Dedifferentiated amniotic fluid mesenchymal stem cell (primary cell): ENCODE measurements around the gene DMAC2.
"Not testable (repeated sequence)": the region's sequence is repeated elsewhere in the genome, so short reads cannot be mapped to it uniquely, and the experiment has no call there.

Experiments
- DNase-seq: peaks from one replicate; pipeline ENCODE4 v3.0.0-alpha.2; 2016; ENCODE audit errors: extremely low spot score

Gene DMAC2

DNA sequence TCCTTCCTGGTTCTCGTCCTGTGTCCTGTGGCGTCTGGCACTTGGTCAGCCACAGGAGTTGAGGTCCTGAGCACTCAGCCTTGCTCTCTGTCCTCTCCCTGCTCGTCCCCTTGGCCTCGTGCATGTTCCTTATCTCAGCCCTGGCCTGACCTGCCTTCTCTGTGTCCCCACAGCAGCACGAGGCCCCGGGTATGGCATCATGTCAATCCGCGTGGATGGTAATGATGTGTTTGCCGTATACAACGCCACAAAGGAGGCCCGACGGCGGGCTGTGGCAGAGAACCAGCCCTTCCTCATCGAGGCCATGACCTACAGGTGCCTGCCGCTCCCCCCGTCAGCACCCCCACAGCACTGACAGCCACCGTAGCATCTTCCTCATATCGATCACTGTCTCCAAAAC is 17.3 kb downstream of the DMAC2 start:
- DNase-seq: no peak

DNA sequence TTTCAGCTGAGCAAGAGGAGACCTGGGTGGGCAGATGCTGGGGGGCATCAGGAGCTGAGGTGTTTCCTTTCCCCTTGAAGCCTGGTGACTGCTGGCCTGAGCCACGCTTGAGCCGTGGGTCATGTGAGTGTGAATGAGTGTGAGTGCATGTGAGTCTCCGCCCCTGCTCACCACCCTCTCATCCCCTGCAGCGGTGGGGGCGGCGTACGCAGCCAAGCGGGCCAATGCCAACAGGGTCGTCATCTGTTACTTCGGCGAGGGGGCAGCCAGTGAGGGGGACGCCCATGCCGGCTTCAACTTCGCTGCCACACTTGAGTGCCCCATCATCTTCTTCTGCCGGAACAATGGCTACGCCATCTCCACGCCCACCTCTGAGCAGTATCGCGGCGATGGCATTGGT is 17.7 kb downstream of the DMAC2 start:
- no peak for DNase-seq

DNA sequence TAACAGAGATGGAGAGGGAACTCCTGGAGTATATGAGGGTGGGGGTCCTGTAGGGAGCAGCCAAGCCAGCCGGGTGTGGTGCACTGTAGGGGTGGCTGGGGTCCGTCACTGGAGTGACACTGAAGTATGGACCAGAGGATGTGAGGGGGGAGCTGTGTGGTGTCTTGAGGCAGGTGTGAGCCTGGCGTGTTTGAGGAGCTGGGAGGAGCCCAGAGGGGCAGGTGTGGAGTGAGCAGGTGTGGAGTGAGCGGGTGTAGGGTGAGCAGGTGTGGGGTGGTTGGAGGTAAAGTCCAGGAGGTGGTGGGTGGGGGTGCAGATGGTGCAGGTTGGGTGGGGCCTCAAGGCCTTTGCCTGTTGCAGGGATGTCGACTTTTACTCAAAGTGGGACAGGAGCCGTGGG is 18.4 kb downstream of the DMAC2 start:
- DNase-seq: no peak

DNA sequence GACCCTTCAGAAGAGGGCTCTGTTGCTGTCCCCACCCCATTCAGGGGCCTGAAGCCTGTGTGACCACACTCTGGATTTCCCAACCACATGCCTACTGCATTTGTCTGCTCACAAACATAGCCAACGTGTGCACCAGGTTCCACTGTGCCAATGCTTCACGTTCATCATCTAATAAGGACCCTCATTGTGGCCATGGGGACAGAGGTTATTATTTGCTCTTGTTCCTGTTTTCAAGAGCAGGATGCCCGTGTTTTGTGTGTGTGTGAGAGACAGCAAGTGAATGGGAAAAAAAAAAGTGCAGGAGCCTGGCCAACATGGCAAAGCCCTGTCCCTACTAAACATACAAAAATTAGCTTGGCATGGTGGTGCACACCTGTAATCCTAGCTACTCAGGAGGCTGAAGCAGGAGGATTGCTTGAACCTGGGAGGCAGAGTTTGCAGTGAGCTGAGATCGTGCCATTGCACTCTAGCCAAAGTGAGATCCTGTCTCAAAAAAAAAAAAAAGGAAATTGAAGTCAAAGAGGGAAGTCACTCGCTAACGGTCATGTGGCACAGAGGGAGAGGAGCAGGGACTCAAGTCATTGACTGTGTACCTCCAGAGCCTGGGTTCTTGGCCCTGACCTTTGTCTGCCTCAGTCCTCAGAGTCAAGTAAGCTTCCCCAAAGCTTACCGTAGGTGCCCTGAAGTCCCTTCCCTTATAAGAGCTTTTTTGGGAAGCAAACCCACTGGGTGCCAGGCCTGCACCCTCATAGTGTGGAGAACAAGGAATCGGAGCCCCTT is 19.4 kb downstream of the DMAC2 start:
- no peak for DNase-seq

DNA sequence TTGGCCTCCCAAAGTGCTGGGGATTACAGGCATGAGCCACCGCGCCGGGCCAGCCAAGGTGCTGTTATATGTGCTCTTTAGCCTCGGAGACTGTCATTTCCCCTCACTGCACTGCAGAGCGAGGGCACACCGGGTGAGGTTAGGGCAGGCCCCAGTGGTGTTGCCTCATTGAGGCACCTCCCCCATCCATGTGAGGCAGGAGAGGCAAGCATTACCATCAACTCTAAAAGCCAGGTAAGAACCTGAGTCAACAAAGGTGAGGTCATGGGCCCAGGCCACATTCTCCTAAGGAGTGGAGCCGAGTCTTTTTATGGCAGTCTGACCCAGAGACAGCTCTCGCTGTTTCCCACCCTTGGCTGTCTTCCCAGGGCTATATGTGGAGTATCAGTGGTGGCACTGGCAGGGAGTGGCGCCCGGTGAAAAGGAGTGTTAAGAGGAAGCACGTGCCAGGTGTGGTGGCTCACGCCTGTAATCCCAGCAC is 23.5 kb downstream of the DMAC2 start:
- no peak for DNase-seq

DNA sequence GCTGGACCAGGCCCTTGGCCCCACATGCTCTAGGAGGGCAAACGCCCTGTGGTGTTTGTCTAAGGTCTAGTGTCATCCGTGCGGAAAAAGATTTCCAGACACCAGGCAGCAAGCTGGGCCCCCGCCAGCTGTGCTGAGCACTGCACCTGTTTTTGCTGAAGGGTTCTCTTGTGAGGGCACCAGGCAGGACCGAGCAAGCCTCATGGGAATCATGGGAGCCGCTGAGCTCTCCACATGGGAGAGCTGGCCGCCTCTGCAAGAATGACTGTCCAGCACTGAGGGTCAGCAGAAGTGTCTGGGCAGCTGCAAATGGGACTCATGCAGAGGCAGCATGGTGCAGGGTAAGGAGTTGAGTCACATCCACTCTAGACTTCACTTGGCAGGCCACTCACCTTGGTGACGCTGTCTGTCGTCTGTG is 24.5 kb downstream of the DMAC2 start:
- DNase-seq: no peak

DNA sequence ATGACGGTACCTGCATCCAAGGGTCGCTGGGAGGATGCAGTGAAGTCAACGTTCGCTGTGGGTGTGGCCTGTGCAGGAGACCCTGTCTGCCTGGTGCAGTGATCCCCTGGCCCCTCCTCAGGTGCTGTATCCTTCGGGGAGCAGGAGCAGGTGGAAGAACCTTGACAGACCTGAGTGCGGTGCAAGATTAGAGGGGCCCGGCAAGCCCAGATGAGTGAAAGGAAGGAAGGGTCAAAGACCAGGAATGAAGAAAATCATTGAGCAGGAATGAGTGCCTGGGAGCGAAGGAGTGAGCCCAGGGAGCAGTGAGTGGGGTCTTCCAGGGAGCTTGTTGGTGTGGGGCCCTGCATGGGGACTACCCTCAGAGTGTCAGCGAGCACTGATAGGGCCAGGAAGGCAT is 25.3 kb downstream of the DMAC2 start:
- no peak for DNase-seq

DNA sequence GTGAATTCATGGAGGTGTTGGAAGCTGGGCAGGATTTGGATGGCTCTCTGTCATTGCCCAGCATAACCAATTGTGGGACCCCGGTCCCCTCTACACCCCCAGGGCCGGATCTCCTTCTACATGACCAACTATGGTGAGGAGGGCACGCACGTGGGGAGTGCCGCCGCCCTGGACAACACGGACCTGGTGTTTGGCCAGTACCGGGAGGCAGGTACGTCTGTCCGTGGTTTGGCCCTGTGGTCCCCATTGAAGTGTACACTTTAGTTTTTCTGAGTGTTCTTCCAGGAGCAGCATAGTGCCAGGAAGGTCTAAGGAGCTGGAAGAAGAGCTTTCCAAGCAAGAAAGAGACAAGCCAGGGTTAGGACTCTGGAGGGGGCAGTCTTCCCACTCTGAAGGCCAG is 25.8 kb downstream of the DMAC2 start:
- no peak for DNase-seq

DNA sequence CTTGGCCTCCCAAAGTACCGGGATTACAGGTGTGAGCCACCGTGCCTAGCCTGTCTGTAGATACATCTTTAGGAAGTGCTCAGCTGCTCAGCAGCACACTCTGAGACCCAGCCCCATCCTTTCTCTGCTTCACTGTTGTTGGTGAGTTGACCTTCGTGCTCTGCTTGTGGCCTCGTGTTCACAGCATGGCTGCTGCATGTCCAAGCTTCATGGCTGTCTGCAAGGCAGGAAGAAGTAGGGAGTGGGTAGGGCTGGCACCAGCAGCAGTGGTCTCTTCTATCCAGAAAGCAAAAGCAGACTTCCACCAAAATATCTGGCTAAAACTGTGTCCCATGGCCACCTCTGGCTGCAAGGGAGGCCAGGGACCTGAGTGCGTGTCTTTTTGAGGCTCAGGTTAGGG is 26.8 kb downstream of the DMAC2 start:
- DNase-seq: no peak

DNA sequence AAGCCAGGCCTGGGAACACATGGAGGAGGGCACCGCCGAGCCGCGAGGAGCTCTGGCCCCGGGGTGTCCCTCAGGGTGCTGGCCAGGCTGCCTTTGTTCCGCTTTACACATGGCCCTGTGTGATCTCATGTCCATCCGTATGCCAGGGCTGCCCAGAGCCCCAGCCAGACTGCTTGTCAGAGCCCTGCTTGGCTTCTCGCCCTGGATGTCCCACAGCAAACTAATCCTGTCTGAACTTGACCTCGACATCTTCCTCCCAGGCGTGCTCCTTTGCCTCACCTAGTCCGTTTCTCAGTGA is 27.8 kb downstream of the DMAC2 start:
- no peak for DNase-seq

DNA sequence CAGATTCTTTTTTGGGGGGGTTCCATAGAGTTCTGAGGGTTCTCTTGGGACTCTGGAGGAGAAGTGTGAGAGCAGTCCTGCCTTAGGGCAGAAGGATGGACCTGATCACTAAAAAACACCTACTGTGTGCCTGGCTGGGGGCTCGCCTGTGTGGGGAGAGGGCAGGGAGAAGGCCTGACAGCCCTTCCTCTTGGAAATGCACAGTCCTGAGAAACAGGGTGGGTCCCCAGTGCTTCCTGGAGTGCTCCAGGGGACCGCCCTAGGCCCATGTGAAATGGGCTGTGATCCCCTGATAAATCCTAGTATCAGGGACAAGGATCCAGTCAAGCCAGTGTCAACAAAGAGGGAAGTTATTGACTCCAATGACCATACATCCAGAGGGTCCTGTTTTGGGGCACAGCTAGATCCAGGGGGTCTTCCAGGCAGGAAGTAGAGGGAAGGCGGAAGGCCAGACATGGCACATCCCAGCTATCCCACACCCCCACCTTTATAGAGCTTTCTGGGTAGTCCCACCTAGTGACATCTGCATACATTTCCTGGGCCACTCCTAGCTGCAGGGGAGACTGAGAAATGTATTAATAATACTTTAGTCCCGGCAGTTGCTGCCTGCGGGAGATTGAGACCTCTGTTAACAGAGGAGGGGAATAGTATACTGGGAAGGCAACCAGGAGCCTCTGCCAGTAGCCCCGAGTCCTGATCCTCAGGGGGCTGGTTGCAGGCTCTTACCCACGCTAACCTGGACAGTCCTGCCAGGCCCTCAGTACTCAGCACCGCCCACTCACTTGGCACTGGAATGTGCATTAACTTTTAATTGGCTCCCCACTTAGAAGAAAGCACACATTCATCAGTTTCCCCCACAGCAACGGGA is 28.4 kb downstream of the DMAC2 start:
- DNase-seq: no peak

DNA sequence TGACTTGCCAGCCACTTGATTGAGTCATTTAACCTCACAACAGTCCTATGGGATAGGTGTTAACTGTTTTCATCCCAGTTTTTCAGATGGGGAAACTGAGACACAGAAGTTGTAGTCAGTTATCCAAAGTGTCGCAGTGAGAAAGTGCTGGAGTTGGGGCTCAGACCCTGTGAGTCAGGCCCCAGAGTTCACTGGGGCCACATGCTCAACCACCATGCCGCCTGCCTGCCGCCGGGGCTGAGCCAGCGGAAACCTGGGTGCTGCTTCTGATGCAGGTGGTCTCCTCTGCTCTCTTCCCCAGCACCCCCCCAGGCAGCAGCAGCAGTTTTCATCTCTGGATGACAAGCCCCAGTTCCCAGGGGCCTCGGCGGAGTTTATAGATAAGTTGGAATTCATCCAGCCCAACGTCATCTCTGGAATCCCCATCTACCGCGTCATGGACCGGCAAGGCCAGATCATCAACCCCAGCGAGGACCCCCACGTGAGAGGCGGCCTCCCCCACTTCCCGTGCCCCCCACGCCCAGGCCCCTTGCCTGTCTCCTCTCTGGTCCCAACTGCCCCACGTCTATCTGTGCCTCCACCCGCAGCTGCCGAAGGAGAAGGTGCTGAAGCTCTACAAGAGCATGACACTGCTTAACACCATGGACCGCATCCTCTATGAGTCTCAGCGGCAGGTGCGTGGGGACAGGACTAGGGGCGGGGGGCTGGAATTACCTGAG is 29.2 kb downstream of the DMAC2 start:
- DNase-seq: no peak

DNA sequence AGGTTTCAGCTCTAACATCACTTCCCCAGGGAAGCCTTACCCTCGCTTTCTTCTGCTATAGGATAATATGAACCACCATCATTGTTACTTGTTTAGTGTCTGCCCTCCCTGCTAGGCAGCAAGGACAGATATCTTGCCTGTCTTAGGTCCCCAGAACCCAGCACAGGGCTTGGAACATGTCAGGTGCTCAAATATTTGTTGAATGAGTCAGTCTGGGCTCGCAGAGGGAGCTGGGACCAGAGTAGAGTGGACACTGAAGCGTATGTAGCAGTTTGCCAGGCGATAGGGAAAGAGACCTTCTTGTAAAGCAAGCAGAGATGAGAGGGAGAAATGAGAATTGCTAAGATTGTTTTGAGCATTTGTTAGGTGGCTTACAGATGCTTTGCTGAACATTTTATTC is 30.4 kb downstream of the DMAC2 start:
- no peak for DNase-seq

DNA sequence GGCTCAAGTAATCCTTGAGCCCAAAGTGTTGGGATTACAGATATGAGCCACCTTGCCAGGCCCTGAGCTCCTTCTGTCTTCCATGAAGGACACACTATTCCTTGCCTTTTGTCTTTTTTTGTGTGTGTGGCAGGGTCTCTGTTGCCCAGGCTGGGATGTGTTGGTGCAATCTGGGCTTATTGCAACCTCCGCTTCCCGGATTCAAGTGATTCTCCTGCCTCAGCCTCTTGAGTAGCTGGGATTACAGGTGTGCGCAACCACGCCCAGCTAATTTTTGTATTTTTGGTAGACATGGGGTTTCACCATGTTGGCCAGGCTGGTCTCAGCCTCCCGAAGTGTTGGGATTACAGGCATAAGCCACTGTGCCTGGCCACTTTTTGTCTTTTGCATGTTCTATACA is 30.9 kb downstream of the DMAC2 start:
- not testable (repeated sequence) for DNase-seq

DNA sequence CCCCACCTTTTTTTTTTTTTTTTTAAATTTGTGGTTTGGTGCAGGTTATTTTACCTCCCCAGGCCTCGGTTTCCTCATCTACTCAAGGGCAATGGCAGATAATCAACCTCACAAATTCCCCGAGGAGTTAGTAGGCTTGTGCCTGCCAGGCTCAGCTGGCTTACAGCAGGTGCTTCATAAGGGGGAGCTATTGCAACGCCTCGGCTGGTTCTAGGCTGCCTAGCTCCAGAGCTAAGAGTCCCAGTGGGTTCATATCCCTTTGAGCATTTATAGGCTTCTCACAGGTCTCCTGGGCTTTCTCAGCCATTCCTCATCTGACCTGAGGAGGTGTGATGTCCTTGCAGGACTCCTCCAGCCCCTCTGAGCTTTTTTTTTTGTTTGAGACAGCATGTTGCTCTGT is 31.5 kb downstream of the DMAC2 start:
- no peak for DNase-seq

DNA sequence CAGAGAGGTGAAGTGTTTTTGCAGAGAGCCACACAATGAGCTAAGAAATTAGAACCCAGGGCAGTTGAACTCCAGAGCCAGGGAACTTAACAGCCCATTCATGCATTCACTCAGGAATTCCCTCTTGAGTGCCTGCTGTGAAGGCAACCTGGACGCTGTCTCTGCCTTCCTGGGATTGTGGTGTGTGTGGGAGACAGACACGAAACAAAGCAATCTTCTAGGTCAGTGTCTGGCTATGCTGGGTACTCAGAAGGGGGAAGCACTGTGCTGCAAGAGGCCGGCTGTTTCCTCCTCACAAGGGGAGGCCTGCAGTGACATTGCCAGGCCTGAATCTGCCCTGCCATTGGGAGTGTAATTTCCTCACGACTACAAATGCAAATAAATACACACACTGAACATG is 32.4 kb downstream of the DMAC2 start:
- DNase-seq: no peak

DNA sequence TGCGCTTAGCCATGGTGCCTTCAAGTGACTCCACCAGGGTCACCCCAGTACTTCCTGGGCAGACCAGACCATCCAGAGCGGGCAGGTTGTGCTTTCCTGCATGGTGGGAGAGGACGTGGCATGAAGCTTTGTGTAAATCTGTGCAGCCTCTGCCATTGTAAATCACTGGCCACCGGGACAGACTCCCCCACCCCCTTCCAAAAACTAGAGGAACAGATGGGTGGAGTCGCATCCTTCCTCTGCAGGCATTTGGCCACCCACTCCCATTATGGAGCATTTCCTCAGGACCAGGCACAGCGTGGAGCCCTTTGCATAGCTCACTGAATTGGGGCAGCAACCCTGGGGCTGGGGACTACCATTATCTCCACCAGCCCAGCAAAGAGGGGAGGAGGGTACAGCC is 33.9 kb downstream of the DMAC2 start:
- DNase-seq: no peak

DNA sequence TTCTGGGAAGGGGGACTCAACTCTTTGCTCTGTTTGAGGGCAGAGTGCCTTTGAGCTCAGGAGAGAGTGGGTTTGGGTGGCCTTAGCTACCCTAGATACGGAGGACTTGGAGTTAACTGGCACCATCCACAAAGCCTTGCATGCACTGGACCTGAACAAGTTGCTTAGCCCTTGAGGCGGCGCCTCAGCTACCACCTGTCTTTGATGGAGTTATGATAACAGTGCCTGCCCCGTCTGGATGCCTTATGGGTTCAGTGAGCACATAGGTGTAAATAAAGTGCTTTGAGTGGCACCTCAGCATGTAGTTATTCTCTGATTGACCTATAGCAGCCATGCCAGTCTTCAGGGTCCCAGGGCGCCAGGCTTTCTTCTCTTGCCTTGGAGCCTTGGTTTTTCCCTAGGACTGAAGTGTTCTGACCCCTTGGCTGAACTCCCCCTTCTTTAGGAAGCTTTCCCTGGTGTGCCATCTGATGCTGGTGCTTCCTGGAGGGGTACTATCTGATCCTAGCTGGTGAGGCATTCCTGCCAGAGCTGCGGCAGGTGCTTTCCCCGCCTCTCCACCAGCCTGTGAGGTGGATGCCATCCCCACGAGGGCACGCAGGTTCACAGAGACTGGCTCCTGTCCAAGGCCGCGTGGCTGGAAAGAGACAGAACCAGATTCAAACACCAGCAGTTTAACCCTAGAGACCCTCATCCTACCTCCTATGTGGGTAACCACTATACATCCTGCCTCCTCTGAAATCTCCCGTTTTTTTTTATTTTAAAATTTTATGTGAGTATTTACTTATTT is 36.3 kb downstream of the DMAC2 start:
- DNase-seq: no peak

DNA sequence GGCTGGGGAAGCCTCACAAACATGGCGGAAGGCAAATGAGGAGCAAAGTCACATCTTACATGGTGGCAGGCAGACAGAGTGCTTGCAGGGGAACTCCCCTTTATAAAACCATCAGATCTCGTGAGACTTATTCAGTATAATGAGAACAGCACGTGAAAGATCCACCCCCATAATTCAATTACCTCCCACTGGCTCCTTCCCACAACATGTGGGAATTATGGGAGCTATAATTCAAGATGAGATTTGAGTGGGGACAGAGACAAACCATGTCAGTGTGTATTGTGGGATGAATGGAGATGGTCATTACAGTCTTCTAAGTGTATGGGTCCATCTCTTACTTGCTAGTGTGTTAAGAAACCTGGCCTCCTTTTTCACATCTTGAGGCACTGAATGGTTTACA is 37.7 kb downstream of the DMAC2 start:
- no peak for DNase-seq

DNA sequence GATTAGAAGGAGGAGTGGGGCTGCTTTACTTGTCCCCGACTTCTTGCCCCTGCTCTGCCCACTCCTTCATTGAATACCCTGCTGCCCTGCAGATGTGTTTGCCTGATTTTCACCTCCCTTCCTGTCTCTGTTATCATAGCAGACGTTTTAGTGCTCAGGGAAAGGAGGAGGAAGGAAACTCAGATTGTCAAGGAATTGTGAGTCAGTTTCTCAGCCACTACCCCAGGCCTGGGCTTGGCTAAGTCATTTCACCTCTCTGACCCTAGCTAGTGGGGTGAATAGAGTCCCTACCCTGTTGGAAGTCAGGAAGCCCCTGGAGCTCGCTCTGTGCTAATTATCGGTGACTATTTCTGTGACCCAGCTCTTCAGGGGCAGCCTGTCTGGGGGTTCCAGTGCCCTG is 38.2 kb downstream of the DMAC2 start:
- no peak for DNase-seq

DNA sequence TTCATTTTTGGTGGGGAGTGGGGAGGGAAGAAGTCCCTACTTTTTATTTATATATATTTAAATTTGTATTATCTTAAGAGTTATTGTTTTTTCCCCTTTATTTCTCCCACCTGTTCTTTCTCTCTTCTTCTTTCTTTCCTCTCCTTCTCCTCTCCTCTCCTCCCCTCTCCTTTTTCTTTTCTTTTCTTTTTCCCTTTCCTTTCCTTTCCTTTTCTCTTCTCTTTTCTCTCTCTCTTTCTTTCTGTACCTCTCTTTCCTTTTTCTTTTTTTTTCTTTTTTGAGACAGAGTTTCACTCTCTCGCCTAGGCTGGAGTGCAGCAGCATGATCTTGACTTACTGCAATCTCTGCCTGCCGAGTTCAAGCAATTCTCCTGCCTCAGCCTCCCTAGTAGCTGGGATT is 40.2 kb downstream of the DMAC2 start:
- no peak for DNase-seq

DNA sequence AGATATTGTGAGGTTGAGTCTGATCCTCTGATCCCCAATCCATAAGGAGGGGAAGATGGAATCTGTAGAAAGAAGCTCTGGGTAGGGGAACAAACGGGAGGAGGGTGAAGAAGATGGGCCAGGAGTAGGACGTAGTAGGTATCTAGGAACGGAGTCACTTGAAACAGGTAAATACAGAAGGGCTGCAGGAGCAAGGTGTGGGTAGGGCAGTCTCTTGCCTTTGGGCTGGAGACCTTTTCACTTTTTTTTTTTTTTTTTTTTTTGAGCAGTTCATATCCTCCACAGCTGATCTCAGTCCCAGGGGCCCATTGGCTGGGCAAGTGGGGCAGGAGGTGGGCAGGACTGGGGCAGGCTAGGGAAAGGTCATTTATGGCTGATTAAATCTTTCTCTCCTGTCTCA is 40.6 kb downstream of the DMAC2 start:
- no peak for DNase-seq
